ENCODE data around the gene H3-3A. TPM values are rescaled to one million over a fixed set of nuclear protein-coding genes. Genes with fewer than 3 reads are reported as not detected.

Gene H3-3A
- polyA plus RNA-seq (2013, experiment 1 of 2): 2,059 TPM
- polyA plus RNA-seq (2013, experiment 2 of 2): 2,049 TPM

GRCh38 chr1:226062558-226063223, at the start of gene H3-3A:
H3-3A (plus strand) TSS chr1:226062716; CDS start chr1:226064352, 1,636 bp downstream.
- Histone ChIP-seq H3K79me2 (ENCODE audit: control insufficient read depth, insufficient read depth, low read length) (peaks cover 43% of the 10 kb centered on the region), H3K56ac (ENCODE audit: low read length) (peak within 1 kb of the TSS; percentile 96), H3K27ac (ENCODE audit: low read depth, low read length) (peak within 1 kb of the TSS; percentile 97), H4K8ac (ENCODE audit: low read depth, low read length) (peak within 1 kb of the TSS; percentile 98), H3K23ac (ENCODE audit: low read length) (peak within 1 kb of the TSS; percentile 92), H3K18ac (ENCODE audit: low read length) (peak within 1 kb of the TSS; percentile 100), H3K9ac (ENCODE audit: low read length) (peak within 1 kb of the TSS; percentile 96), H3K79me1 (ENCODE audit: low read length) (no peaks in the 10 kb centered on the region), H2BK5ac (ENCODE audit: low read length) (peak within 1 kb of the TSS; percentile 81), H3K4ac (ENCODE audit: low read depth, low read length) (peak within 1 kb of the TSS; percentile 92), H3K27me3 (ENCODE audit: insufficient read depth, low read length, poor library complexity) (no peaks in the 10 kb centered on the region), H4K5ac (ENCODE audit: low read length) (peak within 1 kb of the TSS; percentile 98), H3K4me3 (ENCODE audit: low read length) (peak within 1 kb of the TSS; percentile 93), H3K4me2 (ENCODE audit: low read length) (peak within 1 kb of the TSS; percentile 91), H2BK15ac (replicated peaks; ENCODE audit: low read depth) (no peak within 1 kb of the TSS), H2BK120ac (ENCODE audit: low read depth, low read length) (peak within 1 kb of the TSS; percentile 33), H3K36me3 (ENCODE audit: control insufficient read depth, insufficient read depth, low read length) (peaks cover 7% of the 10 kb centered on the region), H3K4me1 (ENCODE audit: control insufficient read depth, low read depth, low read length) (peaks cover 6% of the 10 kb centered on the region), H2AK5ac (ENCODE audit: low read length) (peak within 1 kb of the TSS; percentile 45)
- WGBS (ENCODE audit: extremely low coverage, insufficient coverage, low lambda C conversion rate): no CpG with 5 or more reads among the region's 78 CpGs
- DNase-seq: peak; percentile 96

- no peak overlapping the region for H3K4me2 ChIP-seq (ENCODE audit: low read length)
- no peak overlapping the region for H3K27ac ChIP-seq (ENCODE audit: low read depth, low read length)
- no peaks in the 10 kb centered on the region for H3K79me1 ChIP-seq (ENCODE audit: low read length)
- no peak overlapping the region for H3K9ac ChIP-seq (ENCODE audit: low read length)
- H4K5ac ChIP-seq (ENCODE audit: low read length): no peak overlapping the region
- no peaks in the 10 kb centered on the region for H3K79me2 ChIP-seq (ENCODE audit: control insufficient read depth, insufficient read depth, low read length)
- no peak for DNase-seq
- no peak overlapping the region for H2BK15ac ChIP-seq (replicated peaks; ENCODE audit: low read depth)
- H3K4ac ChIP-seq (ENCODE audit: low read depth, low read length): no peak overlapping the region
- H3K23ac ChIP-seq (ENCODE audit: low read length): no peak overlapping the region
- H2AK5ac ChIP-seq (ENCODE audit: low read length): no peak overlapping the region
- H3K4me3 ChIP-seq (ENCODE audit: low read length): no peak overlapping the region
- no peak overlapping the region for H2BK5ac ChIP-seq (ENCODE audit: low read length)
- H3K27me3 ChIP-seq (ENCODE audit: insufficient read depth, low read length, poor library complexity): no peaks in the 10 kb centered on the region
- no peaks in the 10 kb centered on the region for H3K36me3 ChIP-seq (ENCODE audit: control insufficient read depth, insufficient read depth, low read length)
- H3K56ac ChIP-seq (ENCODE audit: low read length): no peak overlapping the region
- H4K8ac ChIP-seq (ENCODE audit: low read depth, low read length): no peak overlapping the region
- no peak overlapping the region for H3K18ac ChIP-seq (ENCODE audit: low read length)
- H3K4me1 ChIP-seq (ENCODE audit: control insufficient read depth, low read depth, low read length): no peaks in the 10 kb centered on the region
- no CpG with 5 or more reads among the region's 6 CpGs for WGBS (ENCODE audit: extremely low coverage, insufficient coverage, low lambda C conversion rate)
- H2BK120ac ChIP-seq (ENCODE audit: low read depth, low read length): no peak overlapping the region
Measured at GRCh38 chr1:226017070-226017469, 45.4 kb upstream of the H3-3A start.

DNA sequence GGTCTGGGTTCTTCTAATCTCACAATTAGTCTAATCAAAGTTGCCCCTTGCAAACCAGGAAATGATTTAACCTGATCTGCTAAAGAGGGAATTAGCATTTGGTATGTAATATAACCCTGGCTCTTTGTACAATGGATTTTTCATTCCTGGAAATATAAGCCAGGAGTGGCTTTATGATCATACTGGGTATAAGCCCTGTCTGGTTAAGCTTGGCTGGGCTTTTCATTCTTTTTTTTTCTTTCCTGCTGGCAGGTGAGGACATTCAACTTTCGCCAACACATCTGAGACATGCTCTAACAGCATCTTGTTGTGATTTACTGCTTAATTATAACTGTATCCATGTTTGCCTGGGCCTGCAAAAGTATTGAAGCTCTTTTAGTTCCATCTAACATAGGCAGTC, 42.9 kb upstream of the H3-3A start:
- Histone ChIP-seq H4K8ac (ENCODE audit: low read depth, low read length) (no peak overlapping the region), H2AK5ac (ENCODE audit: low read length) (no peak overlapping the region), H2BK15ac (replicated peaks; ENCODE audit: low read depth) (no peak overlapping the region), H3K9ac (ENCODE audit: low read length) (no peak overlapping the region), H3K56ac (ENCODE audit: low read length) (no peak overlapping the region), H3K27me3 (ENCODE audit: insufficient read depth, low read length, poor library complexity) (no peaks in the 10 kb centered on the region), H2BK120ac (ENCODE audit: low read depth, low read length) (no peak overlapping the region), H2BK5ac (ENCODE audit: low read length) (no peak overlapping the region), H3K79me1 (ENCODE audit: low read length) (no peaks in the 10 kb centered on the region), H4K5ac (ENCODE audit: low read length) (no peak overlapping the region), H3K36me3 (ENCODE audit: control insufficient read depth, insufficient read depth, low read length) (no peaks in the 10 kb centered on the region), H3K4me3 (ENCODE audit: low read length) (no peak overlapping the region), H3K27ac (ENCODE audit: low read depth, low read length) (no peak overlapping the region), H3K4me2 (ENCODE audit: low read length) (no peak overlapping the region), H3K4ac (ENCODE audit: low read depth, low read length) (no peak overlapping the region), H3K18ac (ENCODE audit: low read length) (no peak overlapping the region), H3K23ac (ENCODE audit: low read length) (no peak overlapping the region), H3K4me1 (ENCODE audit: control insufficient read depth, low read depth, low read length) (no peaks in the 10 kb centered on the region), H3K79me2 (ENCODE audit: control insufficient read depth, insufficient read depth, low read length) (no peaks in the 10 kb centered on the region)
- no CpG with 5 or more reads among the region's 1 CpG for WGBS (ENCODE audit: extremely low coverage, insufficient coverage, low lambda C conversion rate)
- DNase-seq: no peak

GRCh38 chr1:226021401-226021800, 41.1 kb upstream of the H3-3A start:
- no peak overlapping the region for H3K18ac ChIP-seq (ENCODE audit: low read length)
- H3K9ac ChIP-seq (ENCODE audit: low read length): no peak overlapping the region
- H3K79me2 ChIP-seq (ENCODE audit: control insufficient read depth, insufficient read depth, low read length): no peaks in the 10 kb centered on the region
- no peak overlapping the region for H3K4ac ChIP-seq (ENCODE audit: low read depth, low read length)
- H4K8ac ChIP-seq (ENCODE audit: low read depth, low read length): no peak overlapping the region
- H2BK5ac ChIP-seq (ENCODE audit: low read length): no peak overlapping the region
- H3K4me2 ChIP-seq (ENCODE audit: low read length): no peak overlapping the region
- no peaks in the 10 kb centered on the region for H3K79me1 ChIP-seq (ENCODE audit: low read length)
- H3K4me1 ChIP-seq (ENCODE audit: control insufficient read depth, low read depth, low read length): no peaks in the 10 kb centered on the region
- no peak overlapping the region for H3K4me3 ChIP-seq (ENCODE audit: low read length)
- H2AK5ac ChIP-seq (ENCODE audit: low read length): no peak overlapping the region
- no peak for DNase-seq
- WGBS (ENCODE audit: extremely low coverage, insufficient coverage, low lambda C conversion rate): no CpG with 5 or more reads among the region's 3 CpGs
- H3K23ac ChIP-seq (ENCODE audit: low read length): no peak overlapping the region
- no peak overlapping the region for H2BK15ac ChIP-seq (replicated peaks; ENCODE audit: low read depth)
- H3K56ac ChIP-seq (ENCODE audit: low read length): no peak overlapping the region
- no peak overlapping the region for H3K27ac ChIP-seq (ENCODE audit: low read depth, low read length)
- H4K5ac ChIP-seq (ENCODE audit: low read length): no peak overlapping the region
- no peaks in the 10 kb centered on the region for H3K36me3 ChIP-seq (ENCODE audit: control insufficient read depth, insufficient read depth, low read length)
- no peak overlapping the region for H2BK120ac ChIP-seq (ENCODE audit: low read depth, low read length)
- H3K27me3 ChIP-seq (ENCODE audit: insufficient read depth, low read length, poor library complexity): no peaks in the 10 kb centered on the region

GRCh38 chr1:226021801-226022200, 40.7 kb upstream of the H3-3A start:
- Histone ChIP-seq H3K4ac (ENCODE audit: low read depth, low read length) (no peak overlapping the region), H3K18ac (ENCODE audit: low read length) (no peak overlapping the region), H3K23ac (ENCODE audit: low read length) (no peak overlapping the region), H3K56ac (ENCODE audit: low read length) (no peak overlapping the region), H3K9ac (ENCODE audit: low read length) (no peak overlapping the region), H3K36me3 (ENCODE audit: control insufficient read depth, insufficient read depth, low read length) (no peaks in the 10 kb centered on the region), H2BK15ac (replicated peaks; ENCODE audit: low read depth) (no peak overlapping the region), H2BK5ac (ENCODE audit: low read length) (no peak overlapping the region), H3K4me1 (ENCODE audit: control insufficient read depth, low read depth, low read length) (no peaks in the 10 kb centered on the region), H3K4me2 (ENCODE audit: low read length) (no peak overlapping the region), H2BK120ac (ENCODE audit: low read depth, low read length) (no peak overlapping the region), H3K27me3 (ENCODE audit: insufficient read depth, low read length, poor library complexity) (no peaks in the 10 kb centered on the region), H3K79me1 (ENCODE audit: low read length) (no peaks in the 10 kb centered on the region), H2AK5ac (ENCODE audit: low read length) (no peak overlapping the region), H3K79me2 (ENCODE audit: control insufficient read depth, insufficient read depth, low read length) (no peaks in the 10 kb centered on the region), H4K8ac (ENCODE audit: low read depth, low read length) (no peak overlapping the region), H3K4me3 (ENCODE audit: low read length) (no peak overlapping the region), H4K5ac (ENCODE audit: low read length) (no peak overlapping the region), H3K27ac (ENCODE audit: low read depth, low read length) (no peak overlapping the region)
- no CpG with 5 or more reads among the region's 2 CpGs for WGBS (ENCODE audit: extremely low coverage, insufficient coverage, low lambda C conversion rate)
- DNase-seq: no peak

GRCh38 chr1:226023735-226024134, 38.8 kb upstream of the H3-3A start:
- H2BK5ac ChIP-seq (ENCODE audit: low read length): no peak overlapping the region
- H3K4me3 ChIP-seq (ENCODE audit: low read length): no peak overlapping the region
- no peak overlapping the region for H3K4me2 ChIP-seq (ENCODE audit: low read length)
- no peak overlapping the region for H2BK120ac ChIP-seq (ENCODE audit: low read depth, low read length)
- H3K27ac ChIP-seq (ENCODE audit: low read depth, low read length): no peak overlapping the region
- no peak overlapping the region for H3K56ac ChIP-seq (ENCODE audit: low read length)
- H2BK15ac ChIP-seq (replicated peaks; ENCODE audit: low read depth): no peak overlapping the region
- no peak for DNase-seq
- no peaks in the 10 kb centered on the region for H3K27me3 ChIP-seq (ENCODE audit: insufficient read depth, low read length, poor library complexity)
- no CpG with 5 or more reads among the region's 5 CpGs for WGBS (ENCODE audit: extremely low coverage, insufficient coverage, low lambda C conversion rate)
- no peak overlapping the region for H3K9ac ChIP-seq (ENCODE audit: low read length)
- H3K79me2 ChIP-seq (ENCODE audit: control insufficient read depth, insufficient read depth, low read length): no peaks in the 10 kb centered on the region
- H4K8ac ChIP-seq (ENCODE audit: low read depth, low read length): no peak overlapping the region
- H3K4me1 ChIP-seq (ENCODE audit: control insufficient read depth, low read depth, low read length): no peaks in the 10 kb centered on the region
- H4K5ac ChIP-seq (ENCODE audit: low read length): no peak overlapping the region
- no peak overlapping the region for H3K4ac ChIP-seq (ENCODE audit: low read depth, low read length)
- H3K79me1 ChIP-seq (ENCODE audit: low read length): no peaks in the 10 kb centered on the region
- no peak overlapping the region for H3K18ac ChIP-seq (ENCODE audit: low read length)
- no peak overlapping the region for H3K23ac ChIP-seq (ENCODE audit: low read length)
- H3K36me3 ChIP-seq (ENCODE audit: control insufficient read depth, insufficient read depth, low read length): no peaks in the 10 kb centered on the region
- no peak overlapping the region for H2AK5ac ChIP-seq (ENCODE audit: low read length)

Measured in mesendoderm (in vitro differentiated cells).